ENCODE results near the gene RGSL1.

DNA sequence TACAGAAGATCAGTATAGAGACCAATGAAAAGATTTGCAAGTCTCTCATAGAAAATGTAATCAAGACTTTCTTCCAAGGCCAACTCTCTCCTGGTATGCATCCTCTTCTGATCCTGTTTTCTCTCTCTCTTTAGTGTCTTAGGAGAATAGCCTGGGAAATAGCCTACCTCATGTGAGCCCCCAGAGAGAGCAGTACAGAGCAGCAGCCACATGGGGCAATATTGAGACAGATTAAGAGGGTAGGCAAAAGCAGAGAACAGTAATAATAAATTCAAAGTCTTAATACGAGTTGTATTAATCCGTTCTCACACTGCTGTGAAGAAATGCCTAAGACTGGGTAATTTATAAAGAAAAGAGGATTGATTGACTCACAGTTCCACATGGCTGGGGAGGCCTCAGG lies 77.7 kb downstream of the RGSL1 start:
- no peak for TF ChIP-seq CTCF (IDR thresholded peaks at IDR 0.05)
- TF ChIP-seq ZFX (IDR thresholded peaks at IDR 0.05; ENCODE audit: borderline replicate concordance): no peak
